ENCODE measurements around the gene MRE11.
"Not testable (repeated sequence)": the region's sequence is repeated elsewhere in the genome, so short reads cannot be mapped to it uniquely, and the experiment has no call there.

Gene MRE11

DNA sequence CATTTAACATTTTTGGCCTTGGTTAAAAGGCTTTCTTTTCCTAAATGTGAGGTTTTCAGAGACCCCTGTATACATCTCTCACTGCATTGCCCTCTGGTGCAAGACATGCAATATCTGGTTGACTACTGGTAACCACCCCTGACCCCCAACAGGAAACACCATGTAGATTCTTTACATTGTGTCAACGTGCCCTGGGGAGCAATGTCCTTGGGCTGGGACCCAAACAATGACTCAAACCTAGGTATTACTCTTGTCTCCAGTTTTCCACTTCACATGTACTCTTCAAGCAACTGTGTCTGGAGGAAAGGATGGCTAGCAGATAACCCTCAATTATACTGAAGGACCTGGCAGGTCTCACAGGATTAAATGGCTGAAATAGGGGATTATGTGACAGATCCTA, 91.3 kb downstream of the MRE11 start:
- TF ChIP-seq, protein P1, sequence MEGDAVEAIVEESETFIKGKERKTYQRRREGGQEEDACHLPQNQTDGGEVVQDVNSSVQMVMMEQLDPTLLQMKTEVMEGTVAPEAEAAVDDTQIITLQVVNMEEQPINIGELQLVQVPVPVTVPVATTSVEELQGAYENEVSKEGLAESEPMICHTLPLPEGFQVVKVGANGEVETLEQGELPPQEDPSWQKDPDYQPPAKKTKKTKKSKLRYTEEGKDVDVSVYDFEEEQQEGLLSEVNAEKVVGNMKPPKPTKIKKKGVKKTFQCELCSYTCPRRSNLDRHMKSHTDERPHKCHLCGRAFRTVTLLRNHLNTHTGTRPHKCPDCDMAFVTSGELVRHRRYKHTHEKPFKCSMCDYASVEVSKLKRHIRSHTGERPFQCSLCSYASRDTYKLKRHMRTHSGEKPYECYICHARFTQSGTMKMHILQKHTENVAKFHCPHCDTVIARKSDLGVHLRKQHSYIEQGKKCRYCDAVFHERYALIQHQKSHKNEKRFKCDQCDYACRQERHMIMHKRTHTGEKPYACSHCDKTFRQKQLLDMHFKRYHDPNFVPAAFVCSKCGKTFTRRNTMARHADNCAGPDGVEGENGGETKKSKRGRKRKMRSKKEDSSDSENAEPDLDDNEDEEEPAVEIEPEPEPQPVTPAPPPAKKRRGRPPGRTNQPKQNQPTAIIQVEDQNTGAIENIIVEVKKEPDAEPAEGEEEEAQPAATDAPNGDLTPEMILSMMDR (conservative IDR thresholded peaks at IDR 0.05; ENCODE audit: low read length) = no peak
- no peak for DNase-seq (ENCODE audit: low read depth)
- H3K4me3 ChIP-seq (ENCODE audit: low read length) = no peak overlapping the region

DNA sequence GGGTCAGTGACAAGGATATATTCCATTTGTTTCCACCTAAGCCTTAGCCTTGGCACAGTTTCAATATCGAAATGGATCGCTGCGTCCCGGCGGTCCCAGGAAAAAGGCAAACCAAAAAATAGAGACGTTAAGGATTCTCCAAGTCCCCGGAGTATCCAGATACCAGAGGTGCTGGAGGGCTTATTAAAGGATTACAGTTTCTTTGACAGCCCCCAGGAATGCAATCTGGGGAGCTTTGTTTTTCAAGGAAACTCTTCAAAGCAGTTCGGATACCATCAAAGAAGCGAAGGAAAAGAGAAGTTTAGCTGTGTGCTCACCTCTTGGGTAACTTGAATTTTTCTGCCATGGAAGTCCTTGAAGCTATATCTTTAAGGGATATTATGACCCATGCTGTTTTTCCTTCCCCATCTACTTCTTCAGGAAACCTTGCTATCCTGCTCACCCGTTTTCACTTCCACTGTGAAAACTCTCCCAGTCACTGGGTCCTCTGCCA, 91.8 kb downstream of the MRE11 start:
- no peak for DNase-seq (ENCODE audit: low read depth)
- peak overlapping the region; percentile 54 for H3K4me3 ChIP-seq (ENCODE audit: low read length)
- TF ChIP-seq, protein P1 (conservative IDR thresholded peaks at IDR 0.05; ENCODE audit: low read length) = no peak

DNA sequence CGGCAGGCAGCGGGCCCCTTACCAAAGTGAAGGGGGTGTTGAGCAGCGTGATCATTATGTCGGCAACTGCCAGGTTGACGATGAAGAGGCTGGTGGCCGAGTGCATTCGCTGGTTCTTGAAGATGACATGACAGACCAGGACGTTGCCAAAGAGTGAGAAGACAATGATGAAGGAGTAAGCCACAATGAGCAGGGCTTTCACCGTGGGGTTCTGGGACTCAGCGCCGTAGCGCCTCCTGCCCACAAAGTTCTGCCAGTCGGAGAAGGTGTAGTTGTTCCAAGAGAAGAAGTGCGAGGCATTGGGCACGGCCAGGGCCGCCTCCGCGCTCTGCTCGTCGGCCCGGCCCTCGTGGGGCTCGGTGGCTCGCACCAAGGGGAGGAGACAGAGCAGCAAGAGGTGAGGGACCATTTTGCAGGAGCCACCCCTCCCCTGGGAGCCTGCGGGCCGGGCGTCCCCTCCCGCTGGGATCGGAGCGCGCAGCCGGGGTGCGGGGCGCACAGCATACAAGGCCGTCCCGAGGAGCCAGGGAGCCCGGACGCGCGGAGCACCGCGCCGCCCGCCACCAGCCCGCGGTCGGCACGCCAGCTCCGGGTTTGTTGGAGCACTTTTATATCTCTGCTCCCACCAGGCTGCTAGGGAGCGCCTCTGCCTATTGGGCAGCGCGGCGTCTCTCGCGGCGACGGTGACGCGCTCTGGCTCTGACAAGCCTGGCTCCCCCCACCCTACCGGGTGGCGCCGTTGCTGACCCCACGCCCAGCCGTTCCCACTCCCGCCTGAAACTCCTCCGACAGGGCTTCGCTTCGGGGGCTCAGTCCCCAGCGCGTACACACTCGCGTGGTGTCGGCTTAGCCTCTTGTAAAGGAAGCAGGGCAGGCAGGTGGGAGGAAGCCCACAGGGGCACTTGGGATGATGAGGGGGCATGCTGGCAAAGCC, 92.5 kb downstream of the MRE11 start, which contains the start of gene GPR83:
TSS of gene GPR83 (minus strand) at position 581 of the 934 bp plus-strand sequence. CDS start at position 409, 172 bp downstream.
- no peak for DNase-seq (ENCODE audit: low read depth)
- H3K4me3 ChIP-seq (ENCODE audit: low read length) = peak within 1 kb of the TSS; percentile 54
- TF ChIP-seq, protein P1 (conservative IDR thresholded peaks at IDR 0.05; ENCODE audit: low read length) = no peak

DNA sequence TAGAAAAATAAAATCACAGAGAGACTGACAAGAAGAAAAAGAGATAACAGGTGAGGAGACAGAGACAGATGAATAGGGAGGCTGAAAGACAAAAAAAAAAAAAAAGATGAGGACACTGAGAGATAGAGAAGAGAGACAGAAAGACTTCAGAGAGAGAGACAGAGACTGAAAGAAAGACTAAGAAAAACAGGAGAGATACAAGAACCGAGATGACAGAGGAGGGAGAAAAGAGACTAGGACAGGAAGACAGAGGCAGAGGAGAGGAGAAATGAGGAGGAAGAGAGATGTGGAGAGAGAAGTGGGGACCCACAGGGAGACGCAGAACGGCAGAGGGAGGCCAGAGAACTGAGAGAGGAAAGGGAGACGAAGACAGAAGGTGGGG, 93.2 kb downstream of the MRE11 start:
- DNase-seq (ENCODE audit: low read depth) = no peak
- no peak overlapping the region for H3K4me3 ChIP-seq (ENCODE audit: low read length)
- TF ChIP-seq, protein P1 (conservative IDR thresholded peaks at IDR 0.05; ENCODE audit: low read length) = no peak

DNA sequence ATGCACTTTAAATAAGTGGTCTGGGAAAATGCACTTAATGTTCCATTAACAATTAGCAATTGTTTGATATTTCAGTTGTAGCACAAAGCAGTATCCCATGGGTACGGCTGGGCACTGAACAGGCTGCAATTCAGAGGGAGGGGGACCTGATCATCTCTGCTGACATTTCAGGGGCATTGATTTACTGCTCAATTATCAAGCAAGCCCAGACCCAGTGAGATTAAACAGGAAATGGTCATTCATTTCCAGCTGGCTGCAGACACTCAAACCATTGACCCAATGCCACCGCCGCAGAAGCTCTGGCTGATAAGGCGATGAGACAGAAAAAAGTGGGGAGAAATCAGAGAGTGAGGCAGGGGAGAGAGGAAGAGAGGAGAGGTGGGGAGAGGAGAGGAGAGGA, 93.6 kb downstream of the MRE11 start:
- TF ChIP-seq, protein P1 (conservative IDR thresholded peaks at IDR 0.05; ENCODE audit: low read length) = no peak
- H3K4me3 ChIP-seq (ENCODE audit: low read length) = no peak overlapping the region
- DNase-seq (ENCODE audit: low read depth) = no peak

DNA sequence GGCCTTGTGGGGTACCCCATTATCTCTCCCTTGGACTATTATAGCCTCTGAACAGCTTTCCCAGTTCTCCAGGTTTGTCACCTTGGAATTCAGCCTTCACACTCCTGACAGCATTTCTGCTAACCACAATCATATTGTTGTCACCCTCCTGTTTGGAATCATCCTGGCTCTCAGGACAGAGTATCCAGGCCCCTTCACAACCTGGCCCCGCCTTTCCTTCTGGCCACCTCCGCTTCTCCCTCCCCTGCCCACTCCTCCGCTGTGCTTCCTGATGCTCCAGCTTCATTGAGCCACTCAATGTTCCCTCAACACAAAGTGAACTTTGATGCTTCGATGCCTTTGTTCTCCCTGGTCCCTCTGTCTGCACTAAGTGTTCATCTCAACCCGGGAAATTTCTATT, 95.5 kb downstream of the MRE11 start:
- TF ChIP-seq, protein P1 (conservative IDR thresholded peaks at IDR 0.05; ENCODE audit: low read length) = no peak
- DNase-seq (ENCODE audit: low read depth) = no peak
- H3K4me3 ChIP-seq (ENCODE audit: low read length) = no peak overlapping the region

DNA sequence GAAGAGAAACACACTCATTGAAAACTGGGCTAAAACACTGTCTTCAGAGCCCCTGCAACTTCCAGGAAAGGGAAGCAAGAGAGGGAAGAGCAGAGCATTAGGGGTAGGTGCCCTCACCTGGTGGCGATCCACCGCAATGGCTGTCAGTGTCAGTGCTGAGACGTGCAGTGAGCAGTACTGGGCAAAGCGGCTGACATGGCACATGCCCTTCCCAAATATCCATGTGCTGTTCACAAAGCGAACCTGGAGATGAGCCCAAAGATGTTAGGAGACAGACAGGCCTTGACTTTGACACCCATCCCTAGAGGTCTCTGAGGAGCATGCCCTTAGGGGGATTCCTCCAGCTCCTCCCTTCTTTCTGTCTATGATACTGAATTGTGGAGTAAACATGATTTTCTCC, 97.4 kb downstream of the MRE11 start:
- no peak overlapping the region for H3K4me3 ChIP-seq (ENCODE audit: low read length)
- DNase-seq (ENCODE audit: low read depth) = no peak
- TF ChIP-seq, protein P1 (conservative IDR thresholded peaks at IDR 0.05; ENCODE audit: low read length) = no peak

DNA sequence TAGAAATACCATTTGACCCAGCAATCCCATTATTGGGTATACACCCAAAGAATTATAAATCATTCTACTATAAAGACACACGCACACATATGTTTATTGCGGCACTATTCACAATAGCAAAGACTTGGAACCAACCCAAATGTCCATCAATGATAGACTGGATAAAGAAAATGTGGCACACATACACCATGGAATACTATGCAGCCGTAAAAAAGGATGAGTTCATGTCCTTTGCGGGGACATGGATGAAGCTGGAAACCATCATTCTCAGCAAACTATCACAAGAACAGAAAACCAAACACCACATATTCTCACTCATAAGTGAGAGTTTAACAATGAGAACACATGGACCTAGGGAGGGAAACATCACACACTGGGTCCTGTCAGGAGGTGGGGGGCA, 101.7 kb downstream of the MRE11 start:
- not testable (repeated sequence) for H3K4me3 ChIP-seq (ENCODE audit: low read length); DNase-seq (ENCODE audit: low read depth)

All from AG10803 (cell line).